Mesenteric fat pad (tissue), 1 donor: ENCODE measurements around the gene NSUN2. TPM values are rescaled to one million over a fixed set of nuclear protein-coding genes. Genes with fewer than 3 reads are reported as not detected.
"Not testable (repeated sequence)": the region's sequence is repeated elsewhere in the genome, so short reads cannot be mapped to it uniquely, and the experiment has no call there.

ENCODE experiments used
- DNase-seq: peaks from one replicate; pipeline ENCODE4 v3.0.0-alpha.2; 2020; ENCODE audit warnings: low spot score
- long read RNA-seq: library from polyadenylated mRNA; unstranded; transcript quantifications from one replicate; pipeline ENCODE4 v2.0.0, GENCODE V29; 2020
- total RNA-seq: library from RNA; stranded (reverse); fragmentation: NEBNext Ultra II Directional; extraction: Animal tissue kit (Norgen Biotek cat#: 25700); gene quantifications from one replicate; pipeline ENCODE4 v1.2.1, GENCODE V29; 2021
- donor health status: DM: yes; HTN: yes; CAD: no.

NSUN2 gene
- 42.8 TPM for total RNA-seq
- long read RNA-seq, transcript NSUN2-201 (19 exons, 3,303 nt) = major isoform, 43 of 57 reads
- long read RNA-seq, partial matches to known transcripts = 7 of 57 reads
- long read RNA-seq, other reads (novel, unspliced or antisense) = 5 of 57 reads

- peak; percentile 97 for DNase-seq
Observed at GRCh38 chr5:6632888-6633468, at the start of gene NSUN2, which contains the start of gene SRD5A1. Gene NSUN2, minus strand, starts transcription at chr5:6633044. Its CDS starts 65 bp downstream, at chr5:6632979. Gene SRD5A1, plus strand, starts transcription at chr5:6633440. Its CDS starts 137 bp downstream, at chr5:6633577.

- DNase-seq = no peak
Observed at GRCh38 chr5:6682239-6682638, 49.4 kb upstream of the NSUN2 start.

- DNase-seq = no peak
Observed at GRCh38 chr5:6681682-6682081, 48.8 kb upstream of the NSUN2 start.

GRCh38 chr5:6680922-6681321 is 48.1 kb upstream of the NSUN2 start:
- DNase-seq = no peak

GRCh38 chr5:6678385-6678784 is 45.5 kb upstream of the NSUN2 start:
- DNase-seq = no peak

GRCh38 chr5:6676702-6677101 is 43.9 kb upstream of the NSUN2 start:
- no peak for DNase-seq

GRCh38 chr5:6675784-6676491 is 43.1 kb upstream of the NSUN2 start:
- DNase-seq = no peak

- DNase-seq = no peak
Observed at GRCh38 chr5:6674886-6675285, 42.0 kb upstream of the NSUN2 start.

GRCh38 chr5:6674421-6674820 is 41.6 kb upstream of the NSUN2 start:
- DNase-seq = no peak

GRCh38 chr5:6673963-6674362 is 41.1 kb upstream of the NSUN2 start:
- no peak for DNase-seq

- DNase-seq = no peak
Observed at GRCh38 chr5:6673031-6673430, 40.2 kb upstream of the NSUN2 start.

- not testable (repeated sequence) for DNase-seq
Observed at GRCh38 chr5:6668717-6669116, 35.9 kb upstream of the NSUN2 start.

- DNase-seq = no peak
Observed at GRCh38 chr5:6667648-6668047, 34.8 kb upstream of the NSUN2 start.

GRCh38 chr5:6666762-6667161 is 33.9 kb upstream of the NSUN2 start:
- DNase-seq = no peak

GRCh38 chr5:6660688-6661087 is 27.8 kb upstream of the NSUN2 start:
- no peak for DNase-seq

GRCh38 chr5:6659941-6660684 is 27.3 kb upstream of the NSUN2 start:
- no peak for DNase-seq

GRCh38 chr5:6656680-6657079 is 23.8 kb upstream of the NSUN2 start:
- DNase-seq = no peak

- DNase-seq = no peak
Observed at GRCh38 chr5:6655432-6655831, 22.6 kb upstream of the NSUN2 start.

- DNase-seq = no peak
Observed at GRCh38 chr5:6652025-6652424, 19.2 kb upstream of the NSUN2 start.

GRCh38 chr5:6649681-6650080 is 16.8 kb upstream of the NSUN2 start:
- DNase-seq = no peak

GRCh38 chr5:6649186-6649585 is 16.3 kb upstream of the NSUN2 start:
- no peak for DNase-seq
